T-helper 1 cell treated with Interleukin-12 subunit alpha and Interleukin-12 subunit beta and Interleukin-4 antibody, amounts not matched to agents 30 μg/mL and 1 μg/mL, for 36 hours (primary cell): Measurements from ENCODE around the gene UIMC1.
A peak's percentile ranks its signal among the peaks of the same experiment; 100 is the strongest.

Experiments
- H3K27ac Mint-ChIP-seq: one replicate; pipeline ENCODE4 v1.8.0; 2021; ENCODE audit warnings: mild to moderate bottlenecking, mixed read lengths
- H3K27me3 Mint-ChIP-seq: one replicate; pipeline ENCODE4 v1.8.0; 2021; ENCODE audit warnings: low read depth, mixed read lengths
- H3K36me3 Mint-ChIP-seq: one replicate; pipeline ENCODE4 v1.8.0; 2021; ENCODE audit warnings: low read depth, mixed read lengths
- H3K4me1 Mint-ChIP-seq: one replicate; pipeline ENCODE4 v1.8.0; 2021; ENCODE audit warnings: low read depth, mixed read lengths
- H3K4me3 Mint-ChIP-seq: one replicate; pipeline ENCODE4 v1.8.0; 2021; ENCODE audit warnings: mild to moderate bottlenecking, moderate library complexity, mixed read lengths
- H3K9me3 Mint-ChIP-seq: one replicate; pipeline ENCODE4 v1.8.0; 2021; ENCODE audit warnings: mixed read lengths

UIMC1 gene

GRCh38 chr5:176899296-176899891, 107.2 kb downstream of the UIMC1 start, which contains the start of gene HK3:
HK3 (minus strand) TSS chr5:176899346; CDS start chr5:176896159, 3,187 bp downstream.
- Mint-ChIP-seq H3K36me3 (peaks cover 27% of the 10 kb centered on the region), H3K27ac (peak within 1 kb of the TSS; percentile 44), H3K4me1 (peaks cover 36% of the 10 kb centered on the region), H3K27me3 (no peaks in the 10 kb centered on the region), H3K9me3 (no peaks in the 10 kb centered on the region), H3K4me3 (peak within 1 kb of the TSS; percentile 30)

GRCh38 chr5:176897263-176897662, 109.3 kb downstream of the UIMC1 start:
- Mint-ChIP-seq H3K4me1 (peaks cover 31% of the 10 kb centered on the region), H3K36me3 (peaks cover 13% of the 10 kb centered on the region), H3K9me3 (no peaks in the 10 kb centered on the region), H3K4me3 (no peak overlapping the region), H3K27ac (no peak overlapping the region), H3K27me3 (no peaks in the 10 kb centered on the region)

- Mint-ChIP-seq H3K27me3 (no peaks in the 10 kb centered on the region), H3K4me3 (no peak overlapping the region), H3K36me3 (peaks cover 4% of the 10 kb centered on the region), H3K27ac (no peak overlapping the region), H3K9me3 (no peaks in the 10 kb centered on the region), H3K4me1 (peaks cover 20% of the 10 kb centered on the region)
These were observed 110.7 kb downstream of the UIMC1 start for GRCh38 chr5:176895831-176896230.

GRCh38 chr5:176894298-176894697, 112.3 kb downstream of the UIMC1 start:
- H3K9me3 Mint-ChIP-seq = no peaks in the 10 kb centered on the region

GRCh38 chr5:176892663-176893062, 113.9 kb downstream of the UIMC1 start:
- H3K4me3 Mint-ChIP-seq = no peak overlapping the region
- peaks cover 5% of the 10 kb centered on the region for H3K4me1 Mint-ChIP-seq
- no peaks in the 10 kb centered on the region for H3K27me3 Mint-ChIP-seq
- no peak overlapping the region for H3K27ac Mint-ChIP-seq
- H3K9me3 Mint-ChIP-seq = no peaks in the 10 kb centered on the region
- no peaks in the 10 kb centered on the region for H3K36me3 Mint-ChIP-seq

More at GRCh38 chr5:176894298-176894697, 112.3 kb downstream of the UIMC1 start:
- Mint-ChIP-seq H3K27ac (no peak overlapping the region), H3K27me3 (no peaks in the 10 kb centered on the region), H3K4me3 (no peak overlapping the region), H3K36me3 (peaks cover 2% of the 10 kb centered on the region), H3K4me1 (peaks cover 10% of the 10 kb centered on the region)

- Mint-ChIP-seq H3K9me3 (no peaks in the 10 kb centered on the region), H3K27ac (no peak overlapping the region), H3K36me3 (no peaks in the 10 kb centered on the region), H3K4me1 (peaks cover 4% of the 10 kb centered on the region), H3K27me3 (no peaks in the 10 kb centered on the region), H3K4me3 (no peak overlapping the region)
These were observed 115.1 kb downstream of the UIMC1 start for GRCh38 chr5:176891331-176891958.

- Mint-ChIP-seq H3K36me3 (no peaks in the 10 kb centered on the region), H3K9me3 (no peaks in the 10 kb centered on the region), H3K4me3 (no peak overlapping the region), H3K4me1 (peaks cover 3% of the 10 kb centered on the region), H3K27me3 (no peaks in the 10 kb centered on the region), H3K27ac (no peak overlapping the region)
These were observed 115.9 kb downstream of the UIMC1 start for GRCh38 chr5:176890455-176891330.

- H3K4me3 Mint-ChIP-seq = no peak overlapping the region
- no peaks in the 10 kb centered on the region for H3K36me3 Mint-ChIP-seq
- H3K27me3 Mint-ChIP-seq = no peaks in the 10 kb centered on the region
- no peak overlapping the region for H3K27ac Mint-ChIP-seq
- H3K9me3 Mint-ChIP-seq = no peaks in the 10 kb centered on the region
- peaks cover 3% of the 10 kb centered on the region for H3K4me1 Mint-ChIP-seq
These were observed 117.0 kb downstream of the UIMC1 start for GRCh38 chr5:176889321-176890280.

- Mint-ChIP-seq H3K9me3 (no peaks in the 10 kb centered on the region), H3K4me3 (no peak overlapping the region)
These were observed 117.8 kb downstream of the UIMC1 start for GRCh38 chr5:176888865-176889165.

GRCh38 chr5:176888016-176888864, 118.3 kb downstream of the UIMC1 start:
- no peak overlapping the region for H3K4me3 Mint-ChIP-seq
- H3K36me3 Mint-ChIP-seq = no peaks in the 10 kb centered on the region
- H3K4me1 Mint-ChIP-seq = peaks cover 3% of the 10 kb centered on the region
- no peak overlapping the region for H3K27ac Mint-ChIP-seq
- H3K27me3 Mint-ChIP-seq = no peaks in the 10 kb centered on the region
- H3K9me3 Mint-ChIP-seq = no peaks in the 10 kb centered on the region

More at GRCh38 chr5:176888865-176889165, 117.8 kb downstream of the UIMC1 start:
- peaks cover 3% of the 10 kb centered on the region for H3K4me1 Mint-ChIP-seq
- H3K36me3 Mint-ChIP-seq = no peaks in the 10 kb centered on the region
- H3K27me3 Mint-ChIP-seq = no peaks in the 10 kb centered on the region
- no peak overlapping the region for H3K27ac Mint-ChIP-seq

- Mint-ChIP-seq H3K4me1 (peaks cover 3% of the 10 kb centered on the region), H3K27ac (no peak overlapping the region), H3K4me3 (no peak overlapping the region), H3K27me3 (no peaks in the 10 kb centered on the region), H3K36me3 (no peaks in the 10 kb centered on the region), H3K9me3 (no peaks in the 10 kb centered on the region)
These were observed 119.2 kb downstream of the UIMC1 start for GRCh38 chr5:176887252-176887849.

- Mint-ChIP-seq H3K27ac (no peak overlapping the region), H3K36me3 (no peaks in the 10 kb centered on the region), H3K4me1 (peaks cover 3% of the 10 kb centered on the region), H3K27me3 (no peaks in the 10 kb centered on the region), H3K9me3 (no peaks in the 10 kb centered on the region), H3K4me3 (no peak overlapping the region)
These were observed 120.0 kb downstream of the UIMC1 start for GRCh38 chr5:176886336-176887251.
